Fibroblast of the aortic adventitia (primary cell): ENCODE data around the gene SAMM50. TPM values are rescaled to one million over a fixed set of nuclear protein-coding genes. Genes with fewer than 3 reads are reported as not detected.
A peak's percentile ranks its signal among the peaks of the same experiment; 100 is the strongest.

Experiments used
- DNase-seq: peaks from one replicate; pipeline ENCODE4 v3.0.0-alpha.2; 2010; ENCODE audit warnings: low read depth
- H3K4me3 ChIP-seq: 2 replicates; pipeline ENCODE4 v1.5.1; 2011; ENCODE audit warnings: low read depth, mild to moderate bottlenecking, control low read depth, low read length, moderate library complexity
- total RNA-seq: library from RNA; depleted of rRNA; stranded (reverse); fragments of >200 nt; gene quantifications from 2 replicates; pipeline ENCODE4 v1.2.3, GENCODE V29; 2012; ENCODE audit warnings: low replicate concordance
- TF ChIP-seq, protein P1 (sequence below): IDR thresholded peaks from 2 replicates; pipeline ENCODE4 v1.5.1; 2011; ENCODE audit warnings: mild to moderate bottlenecking, low read length, control low read depth, inconsistent platforms; ENCODE audit not compliant: insufficient read depth

Gene SAMM50
- total RNA-seq, 1 donor = 54.3 TPM

- TF ChIP-seq, protein P1, sequence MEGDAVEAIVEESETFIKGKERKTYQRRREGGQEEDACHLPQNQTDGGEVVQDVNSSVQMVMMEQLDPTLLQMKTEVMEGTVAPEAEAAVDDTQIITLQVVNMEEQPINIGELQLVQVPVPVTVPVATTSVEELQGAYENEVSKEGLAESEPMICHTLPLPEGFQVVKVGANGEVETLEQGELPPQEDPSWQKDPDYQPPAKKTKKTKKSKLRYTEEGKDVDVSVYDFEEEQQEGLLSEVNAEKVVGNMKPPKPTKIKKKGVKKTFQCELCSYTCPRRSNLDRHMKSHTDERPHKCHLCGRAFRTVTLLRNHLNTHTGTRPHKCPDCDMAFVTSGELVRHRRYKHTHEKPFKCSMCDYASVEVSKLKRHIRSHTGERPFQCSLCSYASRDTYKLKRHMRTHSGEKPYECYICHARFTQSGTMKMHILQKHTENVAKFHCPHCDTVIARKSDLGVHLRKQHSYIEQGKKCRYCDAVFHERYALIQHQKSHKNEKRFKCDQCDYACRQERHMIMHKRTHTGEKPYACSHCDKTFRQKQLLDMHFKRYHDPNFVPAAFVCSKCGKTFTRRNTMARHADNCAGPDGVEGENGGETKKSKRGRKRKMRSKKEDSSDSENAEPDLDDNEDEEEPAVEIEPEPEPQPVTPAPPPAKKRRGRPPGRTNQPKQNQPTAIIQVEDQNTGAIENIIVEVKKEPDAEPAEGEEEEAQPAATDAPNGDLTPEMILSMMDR = no peak
- DNase-seq = peak; percentile 24
These were observed 77.0 kb downstream of the SAMM50 start for GRCh38 chr22:44032126-44032730.

DNA sequence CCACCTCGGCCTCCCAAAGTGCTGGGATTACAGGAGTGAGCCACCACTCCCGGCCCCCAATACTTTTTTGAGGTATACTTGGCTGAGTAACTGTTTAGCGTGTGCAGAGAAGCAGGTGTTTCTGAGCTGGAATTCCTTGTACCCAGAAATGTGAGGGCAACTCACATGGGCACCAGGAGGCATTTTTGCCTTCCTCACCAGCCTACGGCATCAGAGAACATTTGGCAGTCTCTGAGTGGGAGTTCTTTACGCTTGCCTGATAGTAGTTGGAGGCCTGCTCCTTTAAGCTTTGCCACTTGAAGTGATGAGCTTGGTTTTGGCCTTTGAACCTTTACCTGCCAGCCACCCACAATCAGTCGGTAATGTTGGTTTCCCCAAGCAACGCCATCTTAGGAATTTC lies 78.0 kb downstream of the SAMM50 start:
- no peak for DNase-seq
- no peak overlapping the region for H3K4me3 ChIP-seq
- TF ChIP-seq, protein P1 = no peak

More at GRCh38 chr22:44032126-44032730, 77.0 kb downstream of the SAMM50 start:
- H3K4me3 ChIP-seq = no peak overlapping the region

DNA sequence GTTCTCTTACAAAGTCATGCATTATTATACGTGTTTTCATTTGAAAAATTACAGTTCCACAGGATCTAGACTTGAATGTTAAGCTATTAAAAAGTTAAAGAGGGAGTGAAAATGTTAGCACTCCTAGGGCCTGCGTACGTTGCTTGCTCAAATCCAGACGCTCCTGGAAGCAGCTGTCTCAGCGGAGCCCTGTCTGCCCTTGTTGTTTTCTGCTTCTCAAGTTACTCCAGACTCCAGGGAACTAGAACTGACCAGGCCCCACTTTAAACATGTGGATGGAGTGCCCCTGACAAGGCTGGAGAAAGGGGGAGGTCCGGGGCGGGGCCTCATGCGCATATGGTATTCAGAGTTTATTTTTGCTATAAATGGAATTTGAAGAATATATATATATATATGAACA lies 78.5 kb downstream of the SAMM50 start:
- TF ChIP-seq, protein P1 = no peak
- H3K4me3 ChIP-seq = no peak overlapping the region
- no peak for DNase-seq

DNA sequence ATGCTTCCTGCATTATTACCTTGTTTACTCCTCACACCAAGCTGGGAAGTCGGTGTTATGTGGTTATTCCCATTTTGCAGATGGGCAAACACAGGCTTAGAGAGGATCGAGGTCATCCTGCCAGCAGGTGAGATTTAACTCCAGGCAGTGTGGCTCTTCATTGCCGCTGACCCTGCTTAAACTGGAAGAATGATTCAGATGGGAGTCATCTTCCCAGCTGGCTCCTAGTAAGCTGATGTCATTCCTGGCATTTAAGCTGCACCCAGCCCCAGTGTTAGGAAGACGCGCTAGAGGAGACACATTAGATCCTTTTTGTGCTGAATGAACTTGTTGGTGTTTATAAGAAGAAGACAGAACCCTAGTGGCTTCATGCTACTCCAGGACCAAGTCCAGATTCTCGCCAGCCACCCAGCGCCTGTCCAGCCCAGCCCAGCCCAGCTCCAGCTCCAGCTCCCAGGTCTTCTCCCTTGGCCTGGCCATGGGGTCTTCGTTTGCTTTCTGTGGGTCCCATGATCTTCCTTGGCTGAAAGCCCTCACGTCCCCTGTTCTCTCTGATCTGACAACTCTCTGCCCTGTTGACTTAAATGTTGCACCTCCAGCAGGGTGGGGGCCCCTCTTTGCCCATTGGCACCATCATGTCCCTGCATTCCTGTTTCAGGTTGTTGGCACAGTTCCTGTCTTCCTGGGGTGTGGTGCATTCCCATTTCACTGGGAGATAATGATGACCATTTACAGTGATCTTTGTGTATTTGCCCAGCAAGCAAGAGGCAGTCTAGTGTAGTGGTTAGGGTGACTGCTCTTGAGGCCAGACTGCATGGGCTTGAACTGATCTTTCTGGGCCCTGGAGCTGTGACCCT lies 82.5 kb downstream of the SAMM50 start:
- TF ChIP-seq, protein P1 = no peak
- no peak overlapping the region for H3K4me3 ChIP-seq
- DNase-seq = peak; percentile 92

- DNase-seq = no peak
- TF ChIP-seq, protein P1 = no peak
These were observed 84.4 kb downstream of the SAMM50 start for GRCh38 chr22:44039566-44040171.

DNA sequence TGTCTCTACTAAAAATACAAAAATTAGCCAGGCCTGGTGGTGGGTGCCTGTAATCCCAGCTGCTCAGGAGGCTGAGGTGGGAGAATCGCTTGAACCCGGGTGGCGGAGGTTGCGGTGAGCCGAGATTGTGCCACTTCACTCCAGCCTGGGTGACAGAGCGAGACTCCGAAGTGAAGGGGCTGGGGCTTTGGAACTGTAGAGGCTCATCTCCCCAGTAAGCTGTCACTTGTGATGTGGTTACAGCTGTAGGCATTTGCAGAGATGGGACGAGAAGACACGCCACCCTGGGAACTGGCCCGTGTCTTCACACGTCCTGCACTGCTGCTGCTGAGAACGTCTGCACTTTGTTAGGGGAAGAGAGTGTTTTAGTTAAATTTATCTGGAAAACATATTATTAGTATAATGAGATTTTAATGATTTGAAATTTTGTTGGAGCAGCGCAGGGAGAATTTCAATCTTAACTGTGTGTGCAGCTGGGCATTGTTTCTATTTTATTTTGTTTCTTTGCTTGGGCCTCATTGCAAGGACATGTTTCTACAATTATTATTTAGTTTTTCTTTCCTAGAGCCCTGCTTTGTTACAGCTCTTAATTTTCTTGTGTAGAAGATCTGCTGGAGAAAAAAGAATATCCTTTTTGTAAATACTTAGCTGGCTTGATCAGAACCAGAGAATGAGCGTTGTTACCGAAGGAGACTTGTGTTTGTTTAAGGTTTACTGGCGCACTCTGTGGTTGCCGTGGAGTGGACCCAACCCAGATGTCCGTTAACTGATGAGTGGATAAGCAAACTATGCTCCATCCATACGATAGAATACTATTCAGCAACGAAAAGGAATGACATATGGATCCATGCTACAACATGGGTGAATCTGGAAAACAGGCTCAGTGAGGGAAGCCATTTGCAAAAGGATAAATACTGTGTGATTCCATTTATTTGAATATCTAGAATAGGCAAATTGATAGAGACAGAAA lies 87.3 kb downstream of the SAMM50 start:
- peak; percentile 30 for DNase-seq
- TF ChIP-seq, protein P1 = no peak
- no peak overlapping the region for H3K4me3 ChIP-seq

More at GRCh38 chr22:44039566-44040171, 84.4 kb downstream of the SAMM50 start:
- no peak overlapping the region for H3K4me3 ChIP-seq
